Subcutaneous preadipocyte (primary cell): Measurements from ENCODE around the gene ACMSD. TPM values are rescaled to one million over a fixed set of nuclear protein-coding genes. Genes with fewer than 3 reads are reported as not detected.

Experiments
- small RNA-seq: library from RNA; depleted of rRNA; stranded (forward); fragments of <200 nt; gene quantifications from one replicate; pipeline ENCODE3, GENCODE V24; 2012
- total RNA-seq: library from RNA; depleted of rRNA; stranded (reverse); fragments of >200 nt; gene quantifications from 2 replicates; pipeline ENCODE4 v1.2.3, GENCODE V29; 2012

Gene ACMSD
- not detected in 2 replicates for total RNA-seq

DNA sequence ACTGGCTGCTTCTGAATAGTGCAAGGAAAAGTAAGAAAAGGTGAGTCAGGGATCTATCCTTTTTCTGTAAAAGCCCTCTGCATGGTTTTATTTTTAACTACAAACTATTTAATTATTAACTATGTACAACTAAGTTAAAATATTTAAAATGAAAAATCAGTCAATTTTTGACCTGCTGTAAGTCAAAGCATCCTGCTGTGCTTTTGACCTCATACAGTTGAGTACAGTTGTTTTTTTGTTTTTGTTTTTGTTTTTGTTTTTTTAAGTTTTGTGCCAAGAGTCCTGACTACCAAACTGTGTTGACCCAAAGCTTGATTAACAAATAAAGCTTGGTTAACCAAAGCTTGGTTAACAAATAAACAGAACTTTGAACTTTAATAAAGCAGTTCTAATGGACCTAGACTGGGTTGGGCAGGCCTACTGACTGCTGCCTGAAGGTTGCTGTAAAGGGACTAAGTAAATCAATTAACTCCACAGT lies at the start of gene ACMSD:
TSS of gene ACMSD (plus strand) at position 474 of the 478 bp plus-strand sequence. CDS start 67 bp downstream, outside the sequence.

DNA sequence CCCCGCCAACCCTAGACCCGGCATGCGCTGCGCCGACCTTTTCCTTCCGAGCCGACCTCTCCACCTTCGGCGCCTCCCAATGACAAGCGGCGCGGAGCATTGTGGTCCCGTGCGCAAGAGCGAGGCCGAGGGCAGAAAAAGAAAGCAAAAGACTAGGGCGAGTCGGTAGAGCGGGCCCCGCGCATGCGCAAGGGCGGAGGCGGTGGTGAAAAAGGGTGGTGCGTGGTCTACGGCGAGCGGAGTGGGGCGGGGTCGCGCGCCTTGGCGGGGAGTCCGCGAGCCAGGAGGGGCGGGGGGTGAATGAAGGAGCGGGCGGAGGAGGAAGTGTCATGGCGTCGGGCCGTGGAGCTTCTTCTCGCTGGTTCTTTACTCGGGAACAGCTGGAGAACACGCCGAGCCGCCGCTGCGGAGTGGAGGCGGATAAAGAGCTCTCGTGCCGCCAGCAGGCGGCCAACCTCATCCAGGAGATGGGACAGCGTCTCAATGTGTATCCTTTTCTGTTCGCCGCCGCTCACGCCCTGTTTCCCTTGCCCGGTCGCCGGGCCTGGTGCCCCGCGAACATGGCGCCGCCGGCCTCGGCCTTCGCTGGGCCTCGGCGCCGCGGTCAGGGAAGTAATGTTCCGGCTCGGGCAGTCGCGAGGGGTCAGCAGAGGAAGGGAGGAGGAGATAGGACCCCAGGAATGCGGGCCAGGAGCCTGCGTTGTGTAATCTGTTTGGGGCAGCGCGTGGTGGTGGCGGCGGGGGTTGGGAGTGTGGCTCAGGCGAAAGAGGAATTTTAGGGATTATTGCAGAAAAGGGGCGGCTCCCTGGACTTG lies 80.3 kb downstream of the ACMSD start, which contains the start of gene CCNT2:
TSS of gene CCNT2 (plus strand) at position 297 of the 815 bp plus-strand sequence. CDS start at position 330, 33 bp downstream.

Small RNA genes lying within 50 kb of the gene (small RNA-seq; reads per million reads assigned to genes)
- gene AC110620.1: not detected
- gene MIR5590: 0.11 reads per million

Other genes starting within 250 kb of the ACMSD start
- gene TMEM163, start 119.6 kb upstream of the ACMSD start, total RNA-seq: not detected in 2 replicates
- 16.9 and 22.3 TPM in 2 replicates for gene CCNT2, start 80.2 kb downstream of the ACMSD start, total RNA-seq
- gene MAP3K19, start 208.8 kb downstream of the ACMSD start, total RNA-seq: not detected in 2 replicates
- 50.0 and 53.8 TPM in 2 replicates for gene RAB3GAP1, start 213.7 kb downstream of the ACMSD start, total RNA-seq